Endometrial microvascular endothelial cells (primary cell): ENCODE measurements around the gene GRID2. TPM values are rescaled to one million over a fixed set of nuclear protein-coding genes. Genes with fewer than 3 reads are reported as not detected.

Source experiments
- in situ Hi-C: cut with HindIII; loops from 2 replicates; pipeline ENCODE4 v1.10.0; 2017; ENCODE audit warnings: low sequenced_read_pairs, low pct_unique_long_range_greater_than_20kb; ENCODE audit errors: inconsistent ontology term
- total RNA-seq: library from RNA; depleted of rRNA; stranded (reverse); fragments of >200 nt; gene quantifications from one replicate; pipeline ENCODE4 v1.2.3, GENCODE V29; 2015; ENCODE audit errors: inconsistent ontology term

GRID2 gene
- total RNA-seq, 1 donor from 2014 or later = not detected

DNA sequence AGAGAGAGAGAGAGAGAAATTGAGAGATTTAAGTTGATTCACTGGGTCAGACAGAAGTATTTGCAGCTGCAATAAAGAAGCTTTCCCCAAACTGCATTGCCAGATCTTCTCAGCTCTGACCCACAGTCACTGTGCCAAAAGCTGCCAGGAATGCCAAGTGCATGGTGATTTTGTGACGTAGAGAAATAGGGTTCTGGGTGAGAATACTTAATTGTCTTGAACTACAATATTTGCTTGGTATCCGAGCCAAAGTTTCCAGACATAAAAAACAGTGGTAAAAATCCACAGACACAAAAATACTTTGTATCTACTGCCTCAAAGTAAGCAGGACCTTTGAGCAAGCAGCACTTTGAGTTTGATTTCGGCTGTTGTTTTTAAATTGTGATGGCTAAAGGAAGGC, 331.1 kb downstream of the GRID2 start:
- in situ Hi-C loops = no loop called here

DNA sequence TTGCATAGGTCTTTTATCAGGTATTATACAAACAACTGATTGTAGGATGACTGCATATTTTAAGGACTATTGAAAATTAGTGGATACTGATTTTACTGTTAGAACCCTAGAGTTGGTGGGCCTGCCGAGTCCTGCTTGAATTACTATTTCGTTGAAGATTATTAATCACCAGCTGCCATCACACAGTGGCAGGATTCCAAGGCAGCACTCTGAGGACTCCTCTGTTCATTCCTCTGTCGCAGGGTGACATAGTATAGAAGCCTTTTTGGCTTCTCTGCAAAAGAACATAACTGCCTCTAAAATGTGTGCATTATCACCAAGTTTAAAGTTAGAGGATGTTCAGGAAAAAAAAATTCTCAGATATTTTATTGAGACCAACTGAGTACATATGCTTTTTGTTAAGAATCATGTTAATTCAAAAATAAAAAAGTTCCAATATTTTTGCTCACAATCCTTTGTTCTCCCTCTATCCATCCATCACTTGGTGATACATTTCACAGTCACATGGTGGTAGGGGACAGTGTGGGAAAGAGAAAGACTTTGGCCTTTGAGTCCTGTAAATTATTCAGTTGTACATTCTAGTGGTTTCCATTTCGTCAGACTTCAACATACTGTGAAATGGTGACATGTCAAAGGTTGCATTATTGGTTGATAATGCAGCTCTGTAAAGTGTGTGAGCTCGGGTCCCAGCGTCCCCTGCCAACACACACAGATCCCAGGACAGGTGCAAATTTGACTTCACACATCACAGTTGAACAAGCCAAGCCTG, 332.5 kb downstream of the GRID2 start:
- in situ Hi-C loops = no loop called here

DNA sequence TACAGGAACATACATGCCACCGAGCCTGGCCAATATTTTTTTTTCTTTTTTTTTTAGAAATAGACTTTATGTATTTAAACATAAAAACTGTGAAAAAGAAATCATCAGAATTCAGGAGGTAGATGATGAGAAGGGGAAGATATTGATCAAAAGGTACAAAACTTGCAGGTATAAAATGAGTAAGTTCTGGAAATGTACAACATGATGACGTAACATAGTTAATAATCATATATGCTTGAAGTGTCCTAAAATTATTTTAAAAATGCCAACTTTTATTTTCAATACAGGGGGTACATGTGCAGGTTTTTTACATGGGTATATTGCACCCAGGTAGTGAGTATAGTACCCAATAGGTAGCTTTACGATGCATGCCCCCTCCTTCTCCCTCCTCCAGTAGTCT, 337.6 kb downstream of the GRID2 start:
- in situ Hi-C loops = no loop called here

DNA sequence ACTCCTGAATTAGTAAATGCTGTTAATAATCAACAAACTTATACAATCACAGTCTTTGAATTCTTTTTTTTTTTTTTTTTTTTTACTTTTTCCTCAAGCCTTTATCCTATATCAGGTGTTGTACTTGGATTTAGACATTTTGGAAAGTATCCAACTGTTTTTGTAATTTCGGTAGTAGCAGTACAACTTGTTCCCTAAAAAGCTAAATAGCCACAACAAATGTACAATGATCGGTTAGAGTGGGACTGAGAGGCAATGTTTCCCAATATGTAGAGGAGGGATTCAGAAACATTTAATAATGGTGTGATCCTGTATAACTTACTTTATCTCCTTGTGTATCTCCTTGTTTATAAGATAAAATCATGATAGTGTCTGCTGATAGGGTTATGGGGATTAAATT, 343.1 kb downstream of the GRID2 start:
- in situ Hi-C loops = no loop called here

DNA sequence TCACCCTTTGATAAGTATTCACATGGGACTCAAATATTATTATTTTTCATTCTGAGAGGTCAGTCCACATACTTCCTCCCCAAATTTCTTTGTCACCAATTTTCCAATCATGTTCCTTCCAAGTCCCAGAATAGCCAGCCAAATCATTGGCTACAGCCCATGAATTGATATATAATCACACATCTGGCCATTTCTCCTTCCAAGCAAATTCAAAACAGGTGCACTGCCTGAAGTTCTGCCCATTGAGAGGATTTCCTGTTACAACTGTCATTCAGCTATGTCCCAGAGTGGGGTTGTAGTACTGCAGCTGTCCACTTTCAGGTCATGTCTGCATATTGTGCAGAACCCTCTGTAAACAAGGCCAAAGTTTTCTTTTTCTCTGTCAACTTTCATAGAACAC, 347.8 kb downstream of the GRID2 start:
- in situ Hi-C loops = no loop called here

- in situ Hi-C loops = no loop called here
Observed at GRCh38 chr4:92654084-92654483, 350.3 kb downstream of the GRID2 start.

DNA sequence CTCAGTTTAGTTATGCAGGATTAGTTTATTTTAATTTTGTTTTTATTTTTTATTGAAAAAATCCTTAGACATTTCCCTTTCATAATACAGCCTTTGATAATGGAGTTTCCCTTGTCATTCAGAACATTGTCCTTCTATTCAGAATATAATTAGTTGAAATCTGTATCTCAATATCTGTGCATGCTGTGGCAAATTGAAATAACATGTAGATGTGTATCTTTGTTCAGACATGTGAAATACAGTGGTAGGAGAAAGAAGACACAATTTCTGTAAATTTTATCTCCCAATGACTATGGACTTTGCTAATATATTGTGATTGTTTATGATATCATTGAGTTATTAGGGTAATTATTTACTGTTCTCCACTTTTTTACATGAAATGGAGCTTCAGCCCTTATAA, 353.9 kb downstream of the GRID2 start:
- in situ Hi-C loops = no loop called here

DNA sequence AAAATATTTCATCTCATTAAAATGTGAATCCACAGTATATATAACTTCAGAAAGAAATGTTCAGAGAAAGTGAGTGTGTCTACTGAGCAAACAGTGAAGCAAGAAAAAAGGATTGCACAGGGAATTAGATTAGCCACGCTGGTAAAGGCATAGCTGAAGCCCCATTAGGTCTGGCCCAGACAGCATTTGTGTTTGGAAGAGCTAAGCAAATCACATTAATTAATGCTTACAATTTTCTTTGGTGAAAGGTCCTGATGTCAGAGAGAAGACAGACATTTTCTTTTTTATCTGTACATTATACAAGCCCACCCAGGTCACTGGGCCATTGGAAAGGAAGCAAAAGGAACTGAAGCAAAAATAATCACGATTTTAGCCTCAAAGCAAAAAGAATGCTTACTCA, 354.6 kb downstream of the GRID2 start:
- in situ Hi-C loops = no loop called here

GRCh38 chr4:92677805-92678204, 374.0 kb downstream of the GRID2 start:
- in situ Hi-C loops = no loop called here

GRCh38 chr4:92678292-92678691, 374.5 kb downstream of the GRID2 start:
- in situ Hi-C loops = no loop called here

DNA sequence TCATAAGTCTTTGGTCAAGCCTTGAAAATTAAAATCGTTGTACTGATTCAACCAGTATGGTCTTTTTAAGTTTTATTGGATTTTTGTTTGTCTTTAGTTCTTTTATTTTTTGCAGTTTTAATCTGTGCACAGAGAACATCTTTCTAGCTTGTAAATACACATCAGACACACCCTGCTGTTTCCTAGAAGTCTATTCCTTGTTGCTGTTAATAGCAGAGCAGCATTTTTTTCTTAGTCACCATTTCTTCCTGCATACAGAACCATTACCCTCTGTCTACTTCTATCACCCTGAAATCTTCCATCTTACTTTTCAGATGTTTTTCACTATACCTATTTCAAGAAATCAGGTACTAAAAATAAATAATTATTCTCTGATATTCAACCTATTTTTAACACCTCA, 375.4 kb downstream of the GRID2 start:
- in situ Hi-C loops = no loop called here

- in situ Hi-C loops = no loop called here
Observed at GRCh38 chr4:92714640-92715039, 410.9 kb downstream of the GRID2 start.

GRCh38 chr4:92733231-92733630, 429.5 kb downstream of the GRID2 start:
- in situ Hi-C loops = no loop called here

DNA sequence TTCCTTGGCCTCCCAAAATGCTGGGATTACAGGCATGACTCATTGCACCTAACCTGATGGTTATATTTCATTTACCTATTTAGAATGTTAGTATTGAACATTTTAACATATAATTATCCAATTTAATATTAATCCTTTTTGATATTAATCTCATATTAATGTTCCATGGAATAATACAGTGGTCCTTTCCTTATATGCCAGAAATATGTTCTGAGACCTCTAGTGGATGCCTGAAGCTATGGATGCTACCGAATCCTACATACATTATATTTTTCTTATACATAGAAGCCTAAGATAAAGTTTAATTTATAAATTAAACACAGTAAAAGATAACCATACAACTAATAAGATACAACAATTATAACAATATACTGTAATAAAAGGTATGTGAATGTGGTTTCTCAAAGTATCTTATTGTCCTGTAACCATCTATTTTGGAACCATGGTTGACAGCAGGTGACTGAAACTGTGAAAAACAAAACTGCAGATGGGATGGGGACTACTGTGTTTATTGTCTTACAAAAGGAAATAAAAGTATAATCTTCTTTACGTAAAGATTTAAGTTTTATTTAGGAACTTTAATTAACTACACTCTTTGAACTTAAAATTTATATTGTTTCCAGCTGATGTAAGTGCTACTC, 431.4 kb downstream of the GRID2 start:
- in situ Hi-C loops = no loop called here

DNA sequence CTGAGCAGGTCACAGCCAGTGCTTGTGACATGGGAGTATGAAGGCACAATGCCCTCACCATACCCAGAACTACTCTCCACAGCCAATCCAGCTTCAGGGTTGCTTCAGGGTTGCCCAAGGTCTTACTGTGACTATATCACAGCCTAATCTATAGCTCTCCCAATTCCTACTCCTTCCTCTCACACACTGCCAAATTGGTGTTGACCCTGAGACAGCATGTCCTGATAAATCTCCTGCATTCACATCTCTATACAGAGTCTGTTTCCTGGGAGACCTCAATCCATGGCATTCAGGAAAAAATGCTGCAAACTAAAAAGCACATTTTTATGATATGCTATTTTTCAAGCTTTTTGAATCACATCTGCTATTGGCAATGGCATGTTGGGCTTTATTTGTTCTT, 456.7 kb downstream of the GRID2 start:
- in situ Hi-C loops = no loop called here

DNA sequence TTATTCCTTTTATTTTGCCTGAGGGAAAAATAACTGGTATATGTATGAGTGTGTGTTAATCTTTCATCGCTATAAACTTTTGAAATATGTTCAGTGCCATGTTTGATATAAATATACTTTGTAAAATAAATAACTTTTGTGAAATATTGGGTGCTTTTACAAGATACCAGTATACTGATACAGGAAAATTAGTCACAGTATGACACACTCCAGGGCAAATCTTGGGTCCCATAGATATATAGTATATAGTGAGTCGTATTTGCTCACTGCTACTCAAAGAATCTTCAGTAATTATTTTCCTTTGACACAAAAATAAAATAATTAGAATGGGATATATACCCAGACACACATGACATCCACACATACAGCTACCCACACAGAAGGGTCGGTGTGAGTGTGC, 472.3 kb downstream of the GRID2 start:
- in situ Hi-C loops = no loop called here

DNA sequence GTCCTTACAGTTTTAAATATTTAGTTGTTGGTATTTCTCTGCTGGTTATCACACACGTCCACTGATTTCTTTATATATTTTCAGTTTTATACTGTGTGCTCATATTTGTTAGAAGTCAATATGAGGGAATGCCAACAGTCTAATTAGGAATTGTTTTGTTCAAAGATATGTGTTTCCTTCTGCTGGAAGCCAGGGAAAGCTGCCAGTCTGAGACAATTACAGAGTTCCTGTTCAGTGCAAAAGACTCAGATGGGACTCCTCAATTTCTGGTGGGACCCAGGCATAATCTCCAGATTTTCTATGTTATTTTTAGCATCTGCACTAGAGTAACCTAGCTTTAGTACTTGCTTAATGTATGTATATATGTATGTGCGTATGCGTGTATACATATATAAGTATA, 486.0 kb downstream of the GRID2 start:
- in situ Hi-C loops = no loop called here

DNA sequence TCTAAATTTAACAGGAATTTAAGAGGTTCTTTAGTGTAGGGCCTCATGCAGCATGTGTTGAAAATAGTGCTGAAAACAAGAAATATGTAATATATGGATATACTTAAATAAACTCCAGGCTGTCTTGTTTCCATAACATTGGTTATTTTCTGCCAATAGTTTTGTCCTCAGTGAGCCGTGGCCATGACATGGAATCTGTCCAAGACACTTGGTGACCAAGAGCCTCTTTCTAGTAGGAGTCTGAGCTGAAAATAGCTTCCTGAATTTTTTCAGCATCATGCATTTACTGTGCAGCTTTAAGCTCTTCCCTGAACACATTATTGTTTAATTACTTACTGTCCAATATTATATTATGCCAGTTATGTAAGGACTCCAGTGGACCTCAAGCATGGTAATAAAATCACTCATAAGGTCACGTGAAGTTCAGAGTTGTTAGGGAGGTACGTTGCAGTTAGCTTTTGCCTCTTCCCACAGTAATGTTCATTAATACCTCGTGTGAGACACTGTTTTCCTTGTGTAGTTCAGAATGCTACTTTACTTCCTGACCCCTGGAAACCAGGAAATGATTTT, 488.2 kb downstream of the GRID2 start:
- in situ Hi-C loops = no loop called here

- in situ Hi-C loops = no loop called here
Observed at GRCh38 chr4:92809381-92809780, 505.6 kb downstream of the GRID2 start.

- in situ Hi-C loops = no loop called here
Observed at GRCh38 chr4:92812652-92813051, 508.9 kb downstream of the GRID2 start.
